RWPE2 (cell line): ENCODE data around the gene PVR.
"Not testable (repeated sequence)": the region's sequence is repeated elsewhere in the genome, so short reads cannot be mapped to it uniquely, and the experiment has no call there.

Experiments used
- ATAC-seq: fragments of 200-7000 bp; cut with Tn5 transposase; 3 replicates; pipeline ENCODE4 v1.9.1; 2021; ENCODE audit warnings: low read depth
- DNase-seq: peaks from one replicate; pipeline ENCODE4 v3.0.0-alpha.2; 2020; ENCODE audit warnings: low spot score
- H3K27ac ChIP-seq: fragments of 450-650 bp; 2 replicates; pipeline ENCODE4 v1.5.1; 2017; ENCODE audit warnings: mild to moderate bottlenecking; ENCODE audit not compliant: poor library complexity, severe bottlenecking
- H3K27me3 ChIP-seq: fragments of 250-450 bp; sonication (Bioruptor Pico); 2 replicates; pipeline ENCODE4 v1.5.1; 2021; ENCODE audit warnings: mild to moderate bottlenecking, moderate library complexity; ENCODE audit not compliant: insufficient read depth, poor library complexity, severe bottlenecking
- H3K36me3 ChIP-seq: fragments of 250-450 bp; sonication (Bioruptor Pico); 2 replicates; pipeline ENCODE4 v1.5.1; 2020; ENCODE audit warnings: low read depth, mild to moderate bottlenecking, moderate library complexity
- H3K4me1 ChIP-seq: fragments of 250-450 bp; sonication (Bioruptor Pico); 2 replicates; pipeline ENCODE4 v1.5.1; 2021; ENCODE audit warnings: mild to moderate bottlenecking, moderate library complexity; ENCODE audit not compliant: insufficient read depth, poor library complexity, severe bottlenecking
- H3K4me3 ChIP-seq: fragments of 250-450 bp; sonication (Bioruptor Pico); 2 replicates; pipeline ENCODE4 v1.5.1; 2021; ENCODE audit warnings: mild to moderate bottlenecking, moderate library complexity; ENCODE audit not compliant: severe bottlenecking
- H3K9me3 ChIP-seq: fragments of 250-450 bp; sonication (Bioruptor Pico); 2 replicates; pipeline ENCODE4 v1.5.1; 2021; ENCODE audit warnings: mild to moderate bottlenecking, moderate library complexity; ENCODE audit not compliant: severe bottlenecking
- TF ChIP-seq, protein P1 (sequence below): fragments of 450-650 bp; IDR thresholded peaks from one replicate; pipeline ENCODE4 v1.5.1; 2017; ENCODE audit warnings: mild to moderate bottlenecking, moderate library complexity; ENCODE audit not compliant: poor library complexity, severe bottlenecking

Gene PVR

GRCh38 chr19:44623626-44624025, 20.1 kb upstream of the PVR start:
- Histone ChIP-seq H3K4me3 (no peak overlapping the region), H3K36me3 (no peaks in the 10 kb centered on the region), H3K4me1 (peaks cover 19% of the 10 kb centered on the region), H3K27me3 (no peaks in the 10 kb centered on the region), H3K27ac (no peak overlapping the region), H3K9me3 (no peaks in the 10 kb centered on the region)
- TF ChIP-seq, protein P1, sequence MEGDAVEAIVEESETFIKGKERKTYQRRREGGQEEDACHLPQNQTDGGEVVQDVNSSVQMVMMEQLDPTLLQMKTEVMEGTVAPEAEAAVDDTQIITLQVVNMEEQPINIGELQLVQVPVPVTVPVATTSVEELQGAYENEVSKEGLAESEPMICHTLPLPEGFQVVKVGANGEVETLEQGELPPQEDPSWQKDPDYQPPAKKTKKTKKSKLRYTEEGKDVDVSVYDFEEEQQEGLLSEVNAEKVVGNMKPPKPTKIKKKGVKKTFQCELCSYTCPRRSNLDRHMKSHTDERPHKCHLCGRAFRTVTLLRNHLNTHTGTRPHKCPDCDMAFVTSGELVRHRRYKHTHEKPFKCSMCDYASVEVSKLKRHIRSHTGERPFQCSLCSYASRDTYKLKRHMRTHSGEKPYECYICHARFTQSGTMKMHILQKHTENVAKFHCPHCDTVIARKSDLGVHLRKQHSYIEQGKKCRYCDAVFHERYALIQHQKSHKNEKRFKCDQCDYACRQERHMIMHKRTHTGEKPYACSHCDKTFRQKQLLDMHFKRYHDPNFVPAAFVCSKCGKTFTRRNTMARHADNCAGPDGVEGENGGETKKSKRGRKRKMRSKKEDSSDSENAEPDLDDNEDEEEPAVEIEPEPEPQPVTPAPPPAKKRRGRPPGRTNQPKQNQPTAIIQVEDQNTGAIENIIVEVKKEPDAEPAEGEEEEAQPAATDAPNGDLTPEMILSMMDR: no peak
- ATAC-seq (no peak), DNase-seq (no peak)

DNA sequence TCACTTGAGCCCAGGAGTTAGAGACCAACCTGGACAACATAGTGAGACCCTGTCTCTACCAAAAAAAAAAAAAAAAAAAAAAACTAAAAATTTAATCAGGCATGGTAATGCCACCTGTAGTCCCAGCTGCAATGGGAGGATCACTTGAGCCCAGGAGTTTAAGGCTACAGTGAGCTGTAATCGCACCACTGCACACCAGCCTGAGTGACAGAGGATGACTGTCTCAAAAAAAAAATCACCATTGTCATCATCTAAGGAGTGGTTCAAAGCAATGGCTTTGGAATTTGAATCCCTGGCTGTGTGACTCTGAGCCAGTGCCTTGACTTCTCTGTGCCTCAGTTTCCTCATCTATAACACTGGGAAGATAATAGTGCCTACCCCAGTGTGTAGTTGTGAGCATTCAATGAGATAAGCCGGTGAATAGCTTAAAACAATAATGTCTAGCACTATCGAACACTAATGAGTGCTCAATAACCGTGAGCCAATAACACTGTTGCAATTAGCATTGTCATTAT, 18.8 kb upstream of the PVR start:
- Histone ChIP-seq H3K27me3 (no peaks in the 10 kb centered on the region), H3K36me3 (no peaks in the 10 kb centered on the region), H3K9me3 (no peaks in the 10 kb centered on the region), H3K27ac (peak overlapping the region; percentile 88), H3K4me1 (peaks cover 19% of the 10 kb centered on the region), H3K4me3 (no peak overlapping the region)
- TF ChIP-seq, protein P1: no peak
- ATAC-seq (no peak), DNase-seq (no peak)

DNA sequence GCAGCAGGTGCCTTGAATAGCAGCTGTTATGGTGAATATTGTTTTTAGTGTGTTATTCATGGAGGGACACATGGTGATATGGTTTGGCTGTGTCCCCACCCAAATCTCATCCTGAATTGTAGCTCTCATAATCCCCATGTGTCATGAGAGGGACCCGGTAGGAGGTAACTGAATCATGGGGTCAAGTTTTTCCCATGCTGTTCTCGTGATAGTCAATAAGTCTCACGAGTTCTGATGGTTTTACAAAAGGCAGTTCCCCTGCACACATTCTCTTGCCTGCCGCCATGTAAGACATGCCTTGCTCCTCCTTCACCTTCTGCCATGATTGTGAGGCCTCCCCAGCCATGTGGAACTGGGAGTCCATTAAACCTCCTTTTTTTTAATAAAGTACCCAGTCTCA, 18.1 kb upstream of the PVR start:
- Histone ChIP-seq H3K27ac (peak overlapping the region; percentile 88), H3K4me1 (peaks cover 19% of the 10 kb centered on the region)
- not testable (repeated sequence) for DNase-seq, H3K4me3 ChIP-seq, H3K9me3 ChIP-seq, H3K27me3 ChIP-seq, H3K36me3 ChIP-seq, ATAC-seq

DNA sequence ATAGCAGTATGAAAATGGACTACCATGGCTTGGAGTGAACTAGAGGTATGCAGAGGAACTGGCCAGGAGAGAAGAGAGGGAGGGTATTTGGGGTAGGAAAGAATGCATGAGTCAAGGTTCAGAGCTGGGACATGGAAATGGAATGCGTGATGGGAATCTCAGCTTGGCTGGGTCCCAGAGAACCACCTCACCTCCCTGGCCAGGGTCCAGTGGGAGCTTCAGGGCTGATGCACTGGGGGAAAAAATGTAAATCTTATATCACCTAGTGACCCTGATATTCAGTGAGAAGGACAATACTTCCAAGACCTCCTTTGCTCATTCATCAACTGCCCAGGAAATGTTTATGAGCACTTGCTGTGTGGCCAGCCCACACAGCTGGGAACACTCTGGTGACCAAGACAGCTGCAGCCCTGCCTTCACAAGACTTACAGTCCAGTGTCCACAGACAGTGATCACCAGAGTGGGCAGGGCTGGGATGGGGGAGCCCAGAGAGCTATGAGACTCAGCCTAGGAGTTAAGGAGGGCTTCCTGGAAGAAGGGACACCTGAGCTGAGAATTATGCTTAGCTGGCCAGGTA, 17.6 kb upstream of the PVR start:
- DNase-seq (peak; percentile 88), ATAC-seq (peak; percentile 97)
- no peaks in the 10 kb centered on the region for H3K27me3 ChIP-seq
- peaks cover 19% of the 10 kb centered on the region for H3K4me1 ChIP-seq
- H3K4me3 ChIP-seq: no peak overlapping the region
- TF ChIP-seq, protein P1: no peak
- H3K27ac ChIP-seq: peak overlapping the region; percentile 88
- H3K36me3 ChIP-seq: no peaks in the 10 kb centered on the region
- H3K9me3 ChIP-seq: no peaks in the 10 kb centered on the region

- H3K4me1 ChIP-seq: peaks cover 19% of the 10 kb centered on the region
- no peaks in the 10 kb centered on the region for H3K9me3 ChIP-seq
- H3K4me3 ChIP-seq: no peak overlapping the region
- ATAC-seq (no peak), DNase-seq (no peak)
- no peaks in the 10 kb centered on the region for H3K36me3 ChIP-seq
- TF ChIP-seq, protein P1: no peak
- peak overlapping the region; percentile 88 for H3K27ac ChIP-seq
- no peaks in the 10 kb centered on the region for H3K27me3 ChIP-seq
Measured at GRCh38 chr19:44627631-44628030, 16.1 kb upstream of the PVR start.
